Endothelial cell of hepatic sinusoid (primary cell): ENCODE measurements around the gene NRXN3.

Experiments used
- in situ Hi-C: cut with HindIII; loops from 2 replicates; pipeline ENCODE4 v1.10.0; 2017; ENCODE audit warnings: low sequenced_read_pairs

NRXN3 gene

GRCh38 chr14:79037593-79037992, 867.4 kb downstream of the NRXN3 start:
- in situ Hi-C loops = no loop called here

- in situ Hi-C loops = no loop called here
Observed at GRCh38 chr14:79040790-79041189, 870.6 kb downstream of the NRXN3 start.

GRCh38 chr14:79043194-79043889, 873.2 kb downstream of the NRXN3 start:
- in situ Hi-C loops = no loop called here

GRCh38 chr14:79044894-79045624, 874.9 kb downstream of the NRXN3 start:
- in situ Hi-C loops = no loop called here

DNA sequence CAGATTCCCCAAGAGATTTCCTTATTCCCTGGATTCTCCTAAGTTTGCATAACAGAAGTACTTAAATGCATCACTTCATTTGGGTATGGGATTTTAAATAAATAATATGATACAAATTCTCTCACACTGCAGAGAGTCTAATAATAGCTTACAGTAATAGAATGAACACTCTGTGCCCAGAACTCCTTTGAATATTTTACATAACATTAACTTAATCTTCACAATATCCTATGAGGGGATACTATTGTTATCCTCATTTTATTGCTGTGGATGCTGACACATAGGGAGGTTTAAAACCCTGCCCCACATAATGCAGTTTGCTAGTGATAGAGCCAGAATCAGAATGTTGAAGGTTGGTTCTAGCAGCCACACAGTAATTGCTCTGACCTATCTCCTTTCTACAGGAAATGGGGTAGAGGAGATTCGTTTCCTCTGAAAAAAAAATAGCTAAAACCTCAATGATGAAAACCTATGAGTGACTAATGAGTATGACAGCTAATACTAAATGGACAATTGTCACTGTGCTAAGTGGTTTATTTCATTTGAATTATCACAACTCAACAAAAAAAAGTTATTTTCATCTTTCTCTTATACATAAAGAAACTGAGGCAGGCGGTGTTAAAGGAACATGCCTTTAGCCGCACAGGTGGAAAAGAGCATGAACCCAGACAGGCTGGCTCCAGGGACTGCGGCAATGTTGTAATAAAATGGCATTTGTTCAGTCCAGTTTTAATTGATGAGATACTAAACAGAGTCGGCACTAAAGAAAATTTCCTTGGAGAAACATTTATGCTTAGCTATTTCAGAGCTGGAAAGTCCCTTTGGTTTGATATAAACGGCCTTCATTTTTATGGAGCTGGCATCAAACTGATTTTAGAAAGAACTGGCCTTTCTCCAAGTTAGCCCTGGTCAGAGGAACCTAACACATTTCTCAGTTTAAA, 880.9 kb downstream of the NRXN3 start:
- in situ Hi-C loops = no loop called here

DNA sequence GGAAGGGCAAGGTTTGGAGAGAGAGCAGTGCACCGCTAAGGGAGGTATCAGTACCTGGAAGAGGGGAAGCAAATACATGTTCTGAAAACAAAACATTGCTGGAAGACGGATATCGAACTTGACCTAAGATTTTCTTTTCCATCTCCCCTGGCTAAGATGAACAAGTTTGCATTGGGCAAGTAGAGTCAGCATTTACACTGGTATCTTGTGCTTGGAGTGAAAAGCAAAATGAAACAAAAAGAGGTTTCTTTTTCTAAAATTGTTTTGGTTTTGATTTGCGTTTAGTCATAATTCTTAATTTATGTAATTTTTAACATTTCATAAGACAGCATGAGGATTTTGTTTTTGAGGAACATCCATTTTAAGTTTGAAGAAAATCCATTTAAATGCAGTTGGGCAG, 881.6 kb downstream of the NRXN3 start:
- in situ Hi-C loops = no loop called here

- in situ Hi-C loops = no loop called here
Observed at GRCh38 chr14:79056879-79057278, 886.7 kb downstream of the NRXN3 start.

- in situ Hi-C loops = no loop called here
Observed at GRCh38 chr14:79057333-79057732, 887.2 kb downstream of the NRXN3 start.

DNA sequence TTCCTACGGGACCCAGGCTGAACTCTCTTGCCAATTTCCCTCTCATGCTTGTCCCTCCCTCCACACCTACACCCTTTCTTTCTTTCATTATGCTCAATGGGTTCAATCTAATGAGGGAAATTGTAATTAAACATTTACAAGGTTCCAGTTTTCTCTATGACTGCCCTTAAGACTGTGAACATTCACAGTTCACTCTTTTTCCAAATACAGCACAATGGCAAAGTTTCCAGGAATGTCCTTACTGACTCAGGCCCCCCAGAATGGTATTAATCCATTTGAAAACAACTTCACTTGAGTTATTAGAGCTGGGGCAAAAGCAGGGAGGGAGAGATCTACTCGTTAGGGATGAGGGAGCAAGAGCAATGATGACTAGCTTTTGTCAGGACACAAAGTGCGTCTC, 892.1 kb downstream of the NRXN3 start:
- in situ Hi-C loops = no loop called here

- in situ Hi-C loops = no loop called here
Observed at GRCh38 chr14:79064214-79064613, 894.0 kb downstream of the NRXN3 start.

- in situ Hi-C loops = no loop called here
Observed at GRCh38 chr14:79074510-79074909, 904.3 kb downstream of the NRXN3 start.

GRCh38 chr14:79076428-79076827, 906.3 kb downstream of the NRXN3 start:
- in situ Hi-C loops = no loop called here

GRCh38 chr14:79077096-79077495, 906.9 kb downstream of the NRXN3 start:
- in situ Hi-C loops = no loop called here

- in situ Hi-C loops = no loop called here
Observed at GRCh38 chr14:79080040-79080439, 909.9 kb downstream of the NRXN3 start.

DNA sequence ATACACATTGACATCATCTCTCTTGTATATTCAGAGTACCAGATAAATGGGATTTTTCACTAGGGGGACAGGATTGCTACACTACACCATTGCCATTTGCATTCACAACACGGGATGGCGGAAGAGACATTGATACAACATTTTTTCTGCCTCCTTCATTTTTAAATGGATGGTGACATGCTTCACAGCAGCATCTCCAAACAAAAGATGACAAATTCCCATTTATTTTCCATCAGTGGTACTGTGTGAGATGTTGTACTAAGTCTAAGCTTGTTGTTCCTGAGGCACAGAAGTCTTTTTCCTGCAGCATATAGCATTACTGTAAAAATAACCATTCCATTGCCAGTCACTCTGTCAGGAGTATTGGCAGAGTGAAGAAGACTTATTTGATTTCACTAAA, 912.7 kb downstream of the NRXN3 start:
- in situ Hi-C loops = no loop called here

GRCh38 chr14:79083356-79083755, 913.2 kb downstream of the NRXN3 start:
- in situ Hi-C loops = no loop called here

DNA sequence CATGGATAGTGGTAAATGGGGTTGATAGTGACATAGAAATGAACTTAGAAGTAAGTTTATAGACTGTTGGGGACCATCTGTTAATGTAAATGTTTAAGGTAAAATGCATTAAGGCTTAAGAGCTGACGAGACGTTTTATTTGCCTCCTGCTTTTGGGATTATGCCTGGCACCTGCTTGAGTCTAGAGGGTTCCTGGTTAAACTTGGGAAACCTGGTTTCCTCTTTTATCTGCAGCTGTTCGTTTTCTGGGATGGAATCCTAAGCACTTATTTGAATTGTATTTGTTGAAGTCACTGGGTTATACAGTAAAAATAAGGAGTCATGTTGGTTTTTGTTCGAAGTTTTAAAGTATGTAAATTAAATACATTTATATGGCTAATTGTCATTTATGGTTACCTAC, 914.7 kb downstream of the NRXN3 start:
- in situ Hi-C loops = no loop called here

DNA sequence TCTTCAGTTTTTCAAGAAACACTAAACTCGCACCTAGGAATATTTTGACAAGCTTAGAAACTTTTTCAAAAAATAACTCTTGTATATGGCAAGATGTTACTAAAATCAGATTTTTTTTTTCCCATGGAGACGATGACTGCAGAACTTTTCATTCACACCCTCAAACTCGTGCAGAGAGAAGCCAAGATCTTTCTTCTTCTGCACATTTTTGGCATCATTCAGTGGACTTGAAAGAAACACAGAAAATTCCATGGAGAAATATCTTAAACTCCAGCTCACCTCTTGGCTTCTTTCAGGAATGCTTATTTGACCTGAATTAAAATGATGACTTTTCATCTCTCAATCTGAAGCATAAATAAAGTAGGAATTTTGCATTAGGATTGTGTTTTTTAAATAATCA, 919.4 kb downstream of the NRXN3 start:
- in situ Hi-C loops = no loop called here

- in situ Hi-C loops = no loop called here
Observed at GRCh38 chr14:79090641-79091180, 920.5 kb downstream of the NRXN3 start.

DNA sequence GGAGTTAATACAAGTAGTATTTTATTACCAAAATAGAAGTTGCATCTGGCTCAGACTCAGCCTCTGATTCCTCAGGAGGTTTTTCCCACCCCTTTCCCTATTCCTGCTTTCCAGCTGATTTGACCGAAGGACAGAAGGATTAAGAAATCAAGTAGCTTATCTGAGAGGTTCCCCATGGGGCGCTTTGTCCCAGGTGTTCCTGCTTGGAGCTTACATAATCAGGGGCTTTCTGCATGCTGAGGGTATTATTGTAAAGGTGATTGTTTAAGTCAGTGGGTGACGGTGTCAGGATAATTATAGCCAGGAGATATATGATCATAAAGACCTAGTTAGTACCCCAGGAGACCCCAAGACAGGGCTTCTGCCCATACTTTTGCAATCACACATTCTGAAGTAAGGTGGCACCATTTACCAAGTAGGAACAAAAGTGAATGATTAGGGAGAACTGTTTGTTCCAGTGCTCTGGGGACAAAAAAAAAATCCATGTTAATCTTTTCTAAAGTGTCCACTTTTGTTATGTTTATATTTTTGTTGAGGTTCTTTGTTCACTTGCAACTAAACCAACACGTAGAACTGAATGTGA, 921.3 kb downstream of the NRXN3 start:
- in situ Hi-C loops = no loop called here

DNA sequence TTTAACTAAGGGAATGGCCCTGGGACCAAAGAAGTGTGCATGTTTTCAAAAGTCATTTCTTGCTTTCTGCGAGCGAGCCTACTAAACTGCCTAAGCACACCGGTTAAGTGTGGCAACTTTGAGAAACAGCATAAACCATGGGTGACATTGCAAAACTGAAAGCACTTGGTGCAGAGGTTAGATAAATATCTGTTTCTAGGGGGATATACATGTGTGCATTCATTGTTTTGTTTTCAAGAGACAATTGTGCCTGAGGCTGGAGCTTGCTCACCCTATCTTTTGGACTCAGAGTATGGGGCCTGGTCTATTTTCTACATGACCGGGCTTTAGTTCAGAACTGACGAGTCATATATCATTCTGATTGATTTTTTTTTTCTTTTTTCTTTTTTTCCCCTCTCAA, 923.4 kb downstream of the NRXN3 start:
- in situ Hi-C loops = no loop called here
